CD4-positive, alpha-beta T cell treated with Interleukin-15 for 4 hours (primary cell): ENCODE results near the gene ARHGEF39.

Source experiments
- DNase-seq: peaks from one replicate; pipeline ENCODE4 v3.0.0-alpha.2; 2020; ENCODE audit warnings: low spot score

ARHGEF39 gene

DNA sequence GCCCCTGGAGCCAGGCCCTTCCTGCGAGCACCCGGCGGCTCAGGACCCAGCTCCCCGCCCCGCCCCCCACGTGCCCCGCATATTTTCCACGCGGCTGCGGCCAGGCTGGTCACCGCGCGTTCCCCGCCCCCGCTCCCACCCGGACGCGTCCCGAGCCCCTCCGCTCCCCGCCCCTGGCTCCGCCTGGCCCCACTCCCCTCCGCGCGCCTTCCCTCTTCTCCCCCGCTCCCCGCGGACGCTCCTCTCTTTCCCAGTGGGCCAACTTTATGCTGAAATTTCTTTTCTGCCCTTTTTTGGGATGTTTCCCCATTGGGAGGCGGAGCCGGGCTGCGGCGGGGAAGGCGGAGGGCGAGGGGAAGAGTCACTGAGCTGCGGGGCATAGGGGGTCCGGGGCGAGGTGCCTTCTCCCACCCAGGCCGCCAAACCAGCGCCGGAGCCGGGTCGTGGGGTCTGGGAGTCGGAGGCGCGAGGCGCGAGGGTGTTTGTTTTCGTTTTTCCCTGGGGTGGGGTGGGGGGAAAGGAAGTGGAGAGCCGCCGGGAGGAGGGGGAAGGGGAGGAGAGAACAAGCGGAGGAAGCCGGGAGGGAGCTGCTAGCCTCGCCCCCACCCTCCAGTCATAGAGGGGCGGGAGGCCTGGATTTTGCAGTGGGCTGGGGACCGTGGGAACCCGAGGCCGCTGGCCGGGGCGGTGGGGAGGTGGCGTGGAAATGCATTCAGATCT, 25.8 kb upstream of the ARHGEF39 start:
- DNase-seq, result peak; percentile 17

DNA sequence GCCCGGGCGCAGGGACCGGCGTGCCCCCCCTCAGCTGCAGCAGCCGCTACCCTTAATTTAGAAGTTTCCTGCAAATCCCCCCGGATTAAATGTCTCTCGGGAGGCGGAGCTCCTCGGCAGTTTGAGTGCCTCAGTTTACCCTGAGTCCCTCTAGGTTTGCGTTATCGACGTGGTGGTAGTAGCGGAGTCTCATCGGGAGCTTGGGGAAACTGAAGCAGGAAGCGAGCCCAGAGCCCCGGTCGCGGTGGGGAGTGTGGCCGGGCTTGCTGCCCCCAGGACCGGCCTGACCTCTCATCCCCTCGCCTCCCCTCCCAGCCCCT, 25.3 kb upstream of the ARHGEF39 start:
- DNase-seq, result no peak

DNA sequence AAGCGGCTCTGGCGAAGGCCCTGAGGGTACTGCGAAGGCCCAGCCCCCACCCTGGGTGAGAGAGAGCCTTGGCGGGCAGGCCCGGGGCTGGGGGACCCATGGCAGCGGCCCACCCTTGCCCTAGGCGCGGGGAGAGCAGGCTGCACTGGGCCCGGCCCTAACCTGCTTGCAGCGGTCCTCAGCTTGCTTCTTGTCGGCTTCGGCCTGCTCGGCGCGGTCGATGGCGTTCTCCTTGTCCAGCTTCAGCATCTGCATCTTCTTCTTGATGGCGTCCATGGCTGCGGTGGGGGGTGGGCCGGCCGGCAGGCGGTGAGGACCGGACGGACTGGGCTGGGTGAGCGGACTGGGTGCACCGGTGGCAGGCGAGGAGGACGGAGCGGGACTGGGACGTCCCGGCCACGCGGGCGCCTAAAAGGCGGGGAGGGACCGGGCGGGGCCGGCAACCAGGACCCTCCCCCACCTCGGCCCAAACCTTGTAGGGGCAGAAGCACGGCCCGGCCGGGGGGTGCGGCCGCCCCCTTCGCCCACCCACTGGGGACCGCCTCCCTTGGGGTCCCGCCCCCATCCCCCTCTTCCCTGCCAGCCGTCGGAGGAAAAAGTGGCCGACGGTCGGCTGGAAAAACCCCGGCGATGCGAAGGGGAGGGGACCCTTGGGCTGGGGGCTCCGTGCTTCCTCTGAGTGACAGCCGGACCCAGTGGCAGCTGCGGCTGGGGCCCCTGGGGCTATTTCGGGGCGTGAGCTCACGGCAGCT, 24.7 kb upstream of the ARHGEF39 start, which contains the start of gene TPM2:
Gene TPM2, minus strand, starts transcription at position 384 of the 752 bp plus-strand sequence. Its CDS starts 108 bp downstream, at position 276.
- DNase-seq, result no peak

DNA sequence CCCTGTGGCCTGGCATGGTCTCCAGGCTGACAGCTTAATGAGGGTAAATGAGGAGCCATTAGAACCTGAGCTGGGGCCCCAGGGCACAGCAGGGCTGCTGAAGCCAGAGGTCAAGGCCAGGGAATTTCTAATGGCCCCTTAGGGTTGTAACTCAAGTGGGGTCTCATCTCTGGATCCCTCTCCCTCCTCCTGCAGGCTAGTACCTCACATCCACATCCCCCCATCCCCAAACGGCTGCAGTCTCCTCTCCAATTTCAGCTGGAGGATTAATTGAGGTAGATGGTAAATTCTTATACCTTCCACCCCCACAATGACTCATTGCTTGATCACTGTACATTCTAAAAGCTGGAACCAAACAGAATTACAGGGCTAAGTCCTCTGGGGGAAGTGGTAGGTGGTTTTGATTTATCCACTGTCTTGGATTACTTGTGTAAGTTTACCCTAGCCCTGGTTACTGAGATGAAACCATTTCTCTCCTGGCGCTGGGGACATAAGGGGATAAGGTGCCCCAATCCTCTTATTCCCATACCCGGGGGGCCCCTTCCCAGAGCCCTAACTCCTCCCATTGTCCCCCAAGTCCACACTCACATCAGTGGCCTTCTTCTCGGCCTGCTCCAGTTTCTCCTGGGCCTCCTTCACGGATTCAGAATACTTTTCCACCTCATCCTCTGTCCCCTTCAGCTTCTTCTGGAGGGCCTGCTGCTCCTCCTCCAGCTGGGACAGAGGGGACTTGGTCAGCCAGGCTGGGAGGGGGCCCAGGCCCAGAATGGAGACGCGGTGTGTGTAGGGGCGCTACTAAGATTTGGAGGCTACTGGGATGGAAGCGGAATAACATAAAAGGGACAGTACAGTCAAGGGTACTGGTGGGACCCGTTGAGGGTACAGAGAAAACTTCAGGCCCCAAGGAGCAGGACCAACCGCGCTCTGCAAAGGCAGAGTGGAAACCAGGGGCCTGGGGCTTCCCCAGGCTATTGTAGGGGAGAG, 23.9 kb upstream of the ARHGEF39 start:
- peak; percentile 18 for DNase-seq

DNA sequence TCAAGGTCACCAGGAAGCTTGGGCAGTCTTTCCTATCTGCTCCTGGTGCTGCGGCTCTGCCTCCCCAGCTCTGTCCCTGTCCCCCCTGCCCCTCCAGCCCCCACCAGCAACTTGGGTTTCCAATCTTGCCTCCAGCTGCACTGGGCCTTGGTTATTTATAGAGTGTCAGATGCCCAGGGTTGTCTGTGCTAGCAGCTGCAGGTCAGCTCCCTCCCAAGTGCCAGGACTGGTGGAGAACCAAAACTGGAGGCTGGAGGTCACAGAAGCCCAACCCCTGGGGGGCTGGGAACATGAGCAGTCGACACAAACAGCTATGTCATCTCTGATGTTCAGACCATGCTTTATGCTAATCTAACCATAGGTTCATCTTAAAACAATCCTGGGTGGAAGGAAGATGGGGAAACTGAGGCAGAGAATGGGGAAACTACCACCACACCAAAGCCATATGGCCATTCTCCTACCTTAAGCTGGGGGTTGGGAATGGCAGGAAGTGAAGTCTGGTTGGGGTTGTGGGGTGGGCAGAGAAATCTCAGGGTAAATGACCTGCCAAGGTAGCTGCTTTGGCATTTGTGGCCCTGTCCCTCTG, 23.1 kb upstream of the ARHGEF39 start:
- no peak for DNase-seq

- DNase-seq, result no peak
These were observed 22.3 kb upstream of the ARHGEF39 start for GRCh38 chr9:35687306-35687705.

DNA sequence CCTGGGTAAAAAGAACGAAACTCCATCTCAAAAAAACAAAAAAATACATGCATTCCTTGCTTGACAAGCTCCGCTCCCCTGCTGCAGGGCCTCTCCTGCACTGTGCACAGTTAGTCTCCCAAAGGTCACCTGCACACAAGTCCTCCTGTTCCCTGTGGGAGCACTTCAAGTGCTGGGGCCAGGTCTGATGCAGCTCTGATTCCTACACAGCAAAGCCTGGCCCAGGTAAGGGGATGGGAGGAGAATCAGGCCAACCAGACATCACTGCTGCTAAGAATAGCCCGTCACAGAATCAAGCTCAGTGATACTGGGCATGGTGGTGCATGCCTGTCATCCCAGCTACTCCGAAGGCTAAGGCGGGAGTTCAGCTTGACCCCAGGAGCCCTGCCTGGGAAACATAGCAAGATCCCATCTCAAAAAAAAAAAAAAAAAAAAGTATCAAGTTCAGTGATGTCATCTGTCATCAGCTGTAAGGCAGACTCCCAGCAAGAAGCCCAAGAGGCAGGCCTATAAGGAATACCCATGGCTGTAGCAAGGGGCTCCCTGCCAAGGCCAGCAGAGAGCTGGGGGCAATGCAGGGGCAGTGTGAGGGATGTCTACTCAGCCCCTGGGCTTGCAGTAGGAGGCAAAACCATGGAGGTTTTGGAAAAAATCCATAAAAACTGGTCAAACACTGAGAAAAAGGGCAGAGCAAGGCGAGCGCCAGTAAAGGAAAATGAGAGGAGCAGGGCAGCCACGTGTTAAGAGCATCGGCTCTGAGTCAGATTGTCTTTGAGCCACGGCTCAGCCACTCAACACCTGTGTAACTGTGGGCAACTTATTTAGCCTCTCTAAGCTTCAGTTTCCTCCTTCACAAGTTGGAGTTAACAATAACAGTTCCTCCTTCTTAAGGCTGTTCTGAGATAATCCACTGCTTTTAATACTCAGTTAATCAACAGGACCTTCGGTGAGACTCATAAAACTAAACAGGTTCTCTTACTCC, 21.5 kb upstream of the ARHGEF39 start:
- no peak for DNase-seq

- no peak for DNase-seq
These were observed 20.5 kb upstream of the ARHGEF39 start for GRCh38 chr9:35685506-35685905.

DNA sequence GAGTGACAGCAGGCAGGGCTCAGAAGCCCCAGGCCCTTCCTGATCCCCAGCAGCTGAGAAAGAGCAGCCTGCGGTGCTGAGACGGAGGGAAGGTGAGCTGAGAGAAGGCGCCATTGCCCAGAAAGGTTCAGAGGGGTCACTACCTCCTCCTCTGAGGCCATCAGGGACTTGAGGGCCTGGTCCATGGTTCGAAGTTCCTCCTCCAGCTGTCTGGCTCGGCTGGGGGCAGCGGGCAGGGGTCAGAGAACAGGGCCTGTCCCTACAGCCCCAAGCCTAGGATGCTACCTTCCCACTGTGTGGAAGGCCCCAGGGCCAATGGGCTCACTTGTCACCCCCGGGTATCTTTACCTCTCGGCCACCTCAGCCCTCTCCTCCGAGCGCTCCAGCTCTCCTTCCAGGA, 19.9 kb upstream of the ARHGEF39 start:
- DNase-seq, result no peak

DNA sequence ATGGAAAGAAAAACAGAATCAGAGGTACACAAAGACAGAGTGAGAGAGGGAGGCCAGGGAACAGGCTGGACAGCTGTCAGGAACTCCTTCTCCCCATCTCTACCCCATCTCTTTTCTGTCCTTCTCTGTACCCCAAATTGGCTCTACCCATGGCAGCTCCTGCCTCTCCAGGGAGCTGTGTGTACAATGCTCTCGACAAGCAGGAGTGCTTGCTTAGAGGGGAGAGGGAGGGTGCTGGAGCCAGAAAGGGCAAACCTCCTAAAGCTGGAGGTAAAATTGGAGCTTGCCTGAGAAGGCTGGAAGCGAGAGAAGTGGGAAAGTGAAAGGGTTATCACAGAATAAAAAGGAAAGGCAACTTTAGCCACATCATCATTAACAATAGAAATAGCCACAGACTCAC, 18.3 kb upstream of the ARHGEF39 start:
- DNase-seq, result no peak

- no peak for DNase-seq
These were observed 17.7 kb upstream of the ARHGEF39 start for GRCh38 chr9:35682520-35683315.

DNA sequence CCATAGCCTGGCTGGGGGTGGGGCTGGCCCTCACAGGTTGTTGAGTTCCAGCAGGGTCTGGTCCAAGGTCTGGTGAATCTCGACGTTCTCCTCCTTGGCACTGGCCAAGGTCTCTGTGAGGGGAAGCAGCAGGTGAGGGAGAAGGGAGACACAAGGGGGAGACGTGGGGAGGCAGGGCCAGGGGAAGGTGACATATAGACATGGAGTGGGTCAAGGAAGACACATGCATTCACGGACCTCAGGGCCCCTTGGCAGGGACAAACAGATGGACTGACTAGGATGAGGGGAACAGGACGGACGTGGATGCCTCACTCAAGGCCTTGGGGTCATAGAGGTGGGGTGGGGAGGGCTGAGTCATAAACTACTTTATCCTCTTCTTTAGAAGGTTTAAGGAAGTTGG, 17.1 kb upstream of the ARHGEF39 start:
- no peak for DNase-seq

GRCh38 chr9:35681341-35682002, 16.5 kb upstream of the ARHGEF39 start:
- no peak for DNase-seq

DNA sequence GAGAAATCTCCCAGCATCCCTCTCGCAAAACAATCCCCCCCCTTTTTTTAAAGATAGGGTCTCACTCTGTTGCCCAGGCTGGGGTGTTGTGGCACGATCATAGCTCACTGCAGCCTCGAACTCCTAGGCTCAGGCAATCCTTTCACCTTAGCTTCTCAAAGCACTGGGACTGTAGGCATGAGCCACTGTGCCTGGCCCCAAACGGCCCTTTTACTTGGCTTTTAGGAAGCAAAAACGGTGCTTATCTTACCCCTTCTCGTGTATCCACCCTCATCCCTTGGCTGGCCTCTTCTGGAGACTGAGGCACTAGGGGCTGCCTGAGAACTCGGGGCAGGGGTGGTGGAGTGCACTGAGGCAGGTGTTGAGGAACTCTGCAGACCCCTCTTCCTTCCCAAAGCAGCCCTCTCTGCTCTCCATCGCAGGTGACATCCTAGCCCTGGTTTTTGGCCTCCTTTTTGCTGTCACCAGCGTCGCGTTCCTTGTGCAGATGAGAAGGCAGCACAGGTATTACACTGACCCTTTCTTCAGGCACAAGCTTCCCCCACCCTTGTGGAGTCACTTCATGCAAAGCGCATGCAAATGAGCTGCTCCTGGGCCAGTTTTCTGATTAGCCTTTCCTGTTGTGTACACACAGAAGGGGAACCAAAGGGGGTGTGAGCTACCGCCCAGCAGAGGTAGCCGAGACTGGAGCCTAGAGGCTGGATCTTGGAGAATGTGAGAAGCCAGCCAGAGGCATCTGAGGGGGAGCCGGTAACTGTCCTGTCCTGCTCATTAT, 15.5 kb upstream of the ARHGEF39 start:
- no peak for DNase-seq

GRCh38 chr9:35679766-35680330, 14.9 kb upstream of the ARHGEF39 start:
- no peak for DNase-seq

- no peak for DNase-seq
These were observed 14.1 kb upstream of the ARHGEF39 start for GRCh38 chr9:35679091-35679490.

GRCh38 chr9:35675732-35676392, 10.9 kb upstream of the ARHGEF39 start:
- DNase-seq, result no peak

DNA sequence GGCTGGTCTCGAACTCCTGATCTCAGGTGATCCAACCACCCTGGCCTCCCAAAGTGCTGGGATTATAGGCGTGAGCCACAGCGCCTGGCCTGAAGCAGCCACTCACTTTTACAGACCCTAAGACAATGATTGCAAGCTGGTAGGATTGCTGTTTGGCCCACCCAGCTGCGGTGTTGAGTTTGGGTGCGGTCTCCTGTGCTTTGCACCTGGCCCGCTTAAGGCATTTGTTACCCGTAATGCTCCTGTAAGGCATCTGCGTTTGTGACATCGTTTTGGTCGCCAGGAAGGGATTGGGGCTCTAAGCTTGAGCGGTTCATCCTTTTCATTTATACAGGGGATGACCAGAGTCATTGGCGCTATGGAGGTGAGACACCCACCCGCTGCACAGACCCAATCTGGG, 10.2 kb upstream of the ARHGEF39 start:
- no peak for DNase-seq
